ENCODE results near the gene SHC4. TPM values are rescaled to one million over a fixed set of nuclear protein-coding genes. Genes with fewer than 3 reads are reported as not detected.

SHC4 gene
- polyA plus RNA-seq, 4 donors: 2.8 to 5.8 (median 3.7) TPM

GRCh38 chr15:48888191-48888590 lies 75.5 kb downstream of the SHC4 start:
- DNase-seq (ENCODE audit: low read depth in 4 of 4, low spot score in 3 of 4): no peak

- no peak for DNase-seq (ENCODE audit: low read depth in 4 of 4, low spot score in 3 of 4)
Observed at GRCh38 chr15:48887144-48887543, 76.6 kb downstream of the SHC4 start.

- DNase-seq (ENCODE audit: low read depth in 4 of 4, low spot score in 3 of 4): no peak
Observed at GRCh38 chr15:48883699-48884098, 80.0 kb downstream of the SHC4 start.

GRCh38 chr15:48880070-48880634 lies 83.6 kb downstream of the SHC4 start:
- DNase-seq (ENCODE audit: low read depth in 4 of 4, low spot score in 3 of 4): no peak

GRCh38 chr15:48877630-48878595 lies 85.8 kb downstream of the SHC4 start, which contains the start of gene EID1:
Gene EID1 (plus strand): TSS chr15:48878134. CDS start chr15:48878177, 43 bp downstream.
- peak; percentile 92 to 97 (median 92) for DNase-seq (ENCODE audit: low read depth in 4 of 4, low spot score in 3 of 4)

- DNase-seq (ENCODE audit: low read depth in 4 of 4, low spot score in 3 of 4): no peak
Observed at GRCh38 chr15:48876057-48876456, 87.7 kb downstream of the SHC4 start.

GRCh38 chr15:48875241-48875960 lies 88.3 kb downstream of the SHC4 start:
- DNase-seq (ENCODE audit: low read depth in 4 of 4, low spot score in 3 of 4): no peak

- no peak for DNase-seq (ENCODE audit: low read depth in 4 of 4, low spot score in 3 of 4)
Observed at GRCh38 chr15:48872632-48873031, 91.1 kb downstream of the SHC4 start.

GRCh38 chr15:48871542-48871941 lies 92.2 kb downstream of the SHC4 start:
- no peak for DNase-seq (ENCODE audit: low read depth in 4 of 4, low spot score in 3 of 4)

- DNase-seq (ENCODE audit: low read depth in 4 of 4, low spot score in 3 of 4): no peak
Observed at GRCh38 chr15:48869966-48870365, 93.8 kb downstream of the SHC4 start.

- DNase-seq (ENCODE audit: low read depth in 4 of 4, low spot score in 3 of 4): no peak
Observed at GRCh38 chr15:48868536-48868935, 95.2 kb downstream of the SHC4 start.

- no peak for DNase-seq (ENCODE audit: low read depth in 4 of 4, low spot score in 3 of 4)
Observed at GRCh38 chr15:48868023-48868422, 95.7 kb downstream of the SHC4 start.

- no peak for DNase-seq (ENCODE audit: low read depth in 4 of 4, low spot score in 3 of 4)
Observed at GRCh38 chr15:48866141-48866563, 97.6 kb downstream of the SHC4 start.

GRCh38 chr15:48865370-48866079 lies 98.2 kb downstream of the SHC4 start:
- DNase-seq (ENCODE audit: low read depth in 4 of 4, low spot score in 3 of 4): no peak

- no peak for DNase-seq (ENCODE audit: low read depth in 4 of 4, low spot score in 3 of 4)
Observed at GRCh38 chr15:48862705-48863104, 101.0 kb downstream of the SHC4 start.

GRCh38 chr15:48861813-48862431 lies 101.8 kb downstream of the SHC4 start:
- DNase-seq (ENCODE audit: low read depth in 4 of 4, low spot score in 3 of 4): peak in 2 of 4 donors; percentile 36 to 44

- no peak for DNase-seq (ENCODE audit: low read depth in 4 of 4, low spot score in 3 of 4)
Observed at GRCh38 chr15:48859426-48859825, 104.3 kb downstream of the SHC4 start.

GRCh38 chr15:48858401-48858800 lies 105.3 kb downstream of the SHC4 start:
- DNase-seq (ENCODE audit: low read depth in 4 of 4, low spot score in 3 of 4): no peak

GRCh38 chr15:48856942-48857341 lies 106.8 kb downstream of the SHC4 start:
- no peak for DNase-seq (ENCODE audit: low read depth in 4 of 4, low spot score in 3 of 4)
